Upper lobe of left lung (tissue), 6 donors: ENCODE results near the gene SYN1. TPM values are rescaled to one million over a fixed set of nuclear protein-coding genes. Genes with fewer than 3 reads are reported as not detected.

Experiments used
- ATAC-seq, 2 donors: fragments of 200-7000 bp; cut with Tn5 transposase; one replicate each; pipeline ENCODE4 v1.9.1; 2022; ENCODE audit warnings: mild to moderate bottlenecking in 2 of 2, moderate library complexity in 2 of 2; ENCODE audit not compliant: low FRiP score in 2 of 2
- DNase-seq, 2 donors: peaks; one replicate each; pipeline ENCODE4 v3.0.0-alpha.2; 2019 to 2020
- H3K27ac ChIP-seq, 4 donors: fragments of 200-600 bp; sonication (generic); one replicate each; pipeline ENCODE4 v1.5.1; 2016 to 2019
- H3K27me3 ChIP-seq, 4 donors: fragments of 200-600 bp; sonication (generic); one replicate each; pipeline ENCODE4 v1.5.1; 2017 to 2019
- H3K36me3 ChIP-seq, 4 donors: fragments of 200-600 bp; sonication (generic); one replicate each; pipeline ENCODE4 v1.5.1; 2016 to 2019
- H3K4me1 ChIP-seq, 4 donors: fragments of 200-600 bp; sonication (generic); one replicate each; pipeline ENCODE4 v1.5.1; 2018 to 2019
- H3K4me3 ChIP-seq, 4 donors: fragments of 200-600 bp; sonication (generic); one replicate each; pipeline ENCODE4 v1.5.1; 2017 to 2019; ENCODE audit warnings: mild to moderate bottlenecking in 2 of 4, moderate library complexity in 1 of 4
- H3K9me3 ChIP-seq, 4 donors: fragments of 200-600 bp; sonication (generic); one replicate each; pipeline ENCODE4 v1.5.1; 2018 to 2019
- CTCF ChIP-seq, 6 experiments: fragments of 450-650 bp in 4 of 6; fragments of 200-600 bp in 2 of 6; sonication (generic) in 2 of 6; IDR thresholded peaks; one replicate each; pipeline ENCODE4 v1.5.1; 2016 to 2019; ENCODE audit warnings: antibody characterized with exemption in 6 of 6
- EP300 ChIP-seq, 4 donors: sonication (generic); formaldehyde crosslinking; IDR thresholded peaks; one replicate each; pipeline ENCODE4 v1.5.1; 2017; ENCODE audit warnings: antibody characterized with exemption in 4 of 4, control low read depth in 2 of 4
- POLR2A ChIP-seq, 4 donors: fragments of 450-650 bp; IDR thresholded peaks; one replicate each; pipeline ENCODE4 v1.5.1; 2016 to 2017; ENCODE audit warnings: antibody characterized with exemption in 4 of 4, mild to moderate bottlenecking in 2 of 4
- POLR2AphosphoS5 ChIP-seq, 2 donors: sonication (generic); formaldehyde crosslinking; IDR thresholded peaks; one replicate each; pipeline ENCODE4 v1.5.1; 2017; ENCODE audit warnings: antibody characterized with exemption in 2 of 2
- WGBS, 2 donors: methylation state at CpG; one replicate each; pipeline ENCODE4 v1.1.5; 2017 to 2018; 5-methylcytosine and 5-hydroxymethylcytosine counted together
- total RNA-seq, 6 donors: library from RNA; depleted of rRNA in 4 of 6; stranded (reverse); fragments of >200 nt in 4 of 6; gene quantifications; one replicate each; pipeline versions ENCODE4 v1.1.0 to v1.2.1, GENCODE V29; 2016 to 2021
- donor health status: DM: no; HTN: no; CAD: no; lungs with moderate emphysema.
- donor health status: DM: no; HTN: yes; CAD: no; lungs with severe emphysema.

The SYN1 gene
- total RNA-seq, 6 donors from 2014 or later: 0.20 to 11.5 (median 0.56) TPM

- no peaks in the 10 kb centered on the region for H3K27me3 ChIP-seq
- H3K9me3 ChIP-seq: no peaks in the 10 kb centered on the region
- no peaks in the 10 kb centered on the region for H3K4me1 ChIP-seq
- DNase-seq: no peak
- no peak for ATAC-seq
- H3K27ac ChIP-seq: peak overlapping the region; percentile 92 to 99 (median 96)
- peak overlapping the region in 3 of 4 donors; percentile 58 to 62 (median 59) for H3K4me3 ChIP-seq
- peaks cover 0 to 28% (median 6%) of the 10 kb centered on the region in 4 donors for H3K36me3 ChIP-seq
- TF ChIP-seq EP300 (IDR thresholded peaks at IDR 0.05): no peak
- TF ChIP-seq POLR2AphosphoS5 (IDR thresholded peaks at IDR 0.05): no peak
- no peak for TF ChIP-seq CTCF (IDR thresholded peaks at IDR 0.05)
- TF ChIP-seq POLR2A (IDR thresholded peaks at IDR 0.05): no peak
- 19 to 48% methylated on average over 8 of the region's 8 CpGs for WGBS, 2 donors
These were observed 39.7 kb upstream of the SYN1 start for GRCh38 chrX:47659421-47659726.

GRCh38 chrX:47658684-47659420 lies 39.2 kb upstream of the SYN1 start, which contains the start of gene UXT:
UXT (minus strand) TSS chrX:47659180; CDS start chrX:47658927, 253 bp downstream.
- H3K9me3 ChIP-seq: no peaks in the 10 kb centered on the region
- peaks cover 0 to 30% (median 6%) of the 10 kb centered on the region in 4 donors for H3K36me3 ChIP-seq
- H3K27ac ChIP-seq: peak within 1 kb of the TSS; percentile 92 to 99 (median 96)
- WGBS, 2 donors: 0 to 33% methylated on average over 21 to 53 of the region's 54 CpGs
- TF ChIP-seq POLR2AphosphoS5 (IDR thresholded peaks at IDR 0.05) (peak; percentile 78 to 92), EP300 (IDR thresholded peaks at IDR 0.05) (no peak), POLR2A (IDR thresholded peaks at IDR 0.05) (peak in 3 of 4 donors; percentile 29 to 87 (median 83)), CTCF (IDR thresholded peaks at IDR 0.05) (no peak)
- peak within 1 kb of the TSS; percentile 46 to 62 (median 58) for H3K4me3 ChIP-seq
- peak; percentile 95 to 96 for ATAC-seq
- peak; percentile 93 to 95 for DNase-seq
- no peaks in the 10 kb centered on the region for H3K27me3 ChIP-seq
- no peaks in the 10 kb centered on the region for H3K4me1 ChIP-seq

GRCh38 chrX:47658301-47658683 lies 38.6 kb upstream of the SYN1 start:
- 0 to 53% methylated on average over 2 to 13 of the region's 13 CpGs for WGBS, 2 donors
- peak overlapping the region; percentile 92 to 99 (median 96) for H3K27ac ChIP-seq
- no peaks in the 10 kb centered on the region for H3K27me3 ChIP-seq
- no peak for TF ChIP-seq EP300 (IDR thresholded peaks at IDR 0.05)
- no peak for TF ChIP-seq POLR2AphosphoS5 (IDR thresholded peaks at IDR 0.05)
- TF ChIP-seq CTCF (IDR thresholded peaks at IDR 0.05): no peak
- no peak for TF ChIP-seq POLR2A (IDR thresholded peaks at IDR 0.05)
- no peaks in the 10 kb centered on the region for H3K4me1 ChIP-seq
- peak overlapping the region in 3 of 4 donors; percentile 58 to 62 (median 59) for H3K4me3 ChIP-seq
- no peak for DNase-seq
- peaks cover 0 to 30% (median 6%) of the 10 kb centered on the region in 4 donors for H3K36me3 ChIP-seq
- H3K9me3 ChIP-seq: no peaks in the 10 kb centered on the region
- ATAC-seq: no peak

GRCh38 chrX:47651043-47651905 lies 31.6 kb upstream of the SYN1 start:
- Histone ChIP-seq H3K27ac (peak overlapping the region; percentile 81 to 89 (median 88)), H3K4me1 (peaks cover 0 to 24% (median 8%) of the 10 kb centered on the region in 4 donors), H3K4me3 (peak overlapping the region; percentile 18 to 81 (median 72)), H3K27me3 (no peaks in the 10 kb centered on the region), H3K9me3 (peaks cover 0 to 4% (median 0%) of the 10 kb centered on the region in 4 donors), H3K36me3 (peaks cover 0 to 18% (median 2%) of the 10 kb centered on the region in 4 donors)
- no peak for DNase-seq
- WGBS, 2 donors: 32 to 36% methylated on average over 9 to 19 of the region's 19 CpGs
- TF ChIP-seq EP300 (IDR thresholded peaks at IDR 0.05) (no peak), POLR2AphosphoS5 (IDR thresholded peaks at IDR 0.05) (peak in 1 of 2 donors; percentile 20), CTCF (IDR thresholded peaks at IDR 0.05) (no peak), POLR2A (IDR thresholded peaks at IDR 0.05) (no peak)
- peak in 1 of 2 donors; percentile 3 for ATAC-seq
